ENCODE results near the gene STRBP.

The STRBP gene

GRCh38 chr9:123072407-123072995 lies 195.9 kb downstream of the STRBP start:
- Histone ChIP-seq H3K9me3 (ENCODE audit: control insufficient read depth in 2 of 2, low read length in 2 of 2) (no peaks in the 10 kb centered on the region), H3K27me3 (ENCODE audit: control insufficient read depth in 1 of 2, insufficient read depth in 2 of 2, low read length in 2 of 2) (no peaks in the 10 kb centered on the region), H3K36me3 (ENCODE audit: control insufficient read depth in 2 of 2, insufficient read depth in 2 of 2, low read length in 2 of 2) (peaks cover 10 to 36% of the 10 kb centered on the region in 2 donors), H3K9ac (ENCODE audit: low read length in 2 of 2) (no peak overlapping the region), H3K4me1 (ENCODE audit: control insufficient read depth, insufficient read depth, low read length) (peaks cover 3% of the 10 kb centered on the region), H3K27ac (ENCODE audit: low read length) (no peak overlapping the region), H3K4me3 (ENCODE audit: low read length in 2 of 2) (no peak overlapping the region)
